ENCODE measurements around the gene PBX2. TPM values are rescaled to one million over a fixed set of nuclear protein-coding genes. Genes with fewer than 3 reads are reported as not detected.
"Not testable (repeated sequence)": the region's sequence is repeated elsewhere in the genome, so short reads cannot be mapped to it uniquely, and the experiment has no call there.

Gene PBX2
- total and polyA plus RNA-seq, 2 experiments from 2014 or later: 7.2 to 111 TPM

DNA sequence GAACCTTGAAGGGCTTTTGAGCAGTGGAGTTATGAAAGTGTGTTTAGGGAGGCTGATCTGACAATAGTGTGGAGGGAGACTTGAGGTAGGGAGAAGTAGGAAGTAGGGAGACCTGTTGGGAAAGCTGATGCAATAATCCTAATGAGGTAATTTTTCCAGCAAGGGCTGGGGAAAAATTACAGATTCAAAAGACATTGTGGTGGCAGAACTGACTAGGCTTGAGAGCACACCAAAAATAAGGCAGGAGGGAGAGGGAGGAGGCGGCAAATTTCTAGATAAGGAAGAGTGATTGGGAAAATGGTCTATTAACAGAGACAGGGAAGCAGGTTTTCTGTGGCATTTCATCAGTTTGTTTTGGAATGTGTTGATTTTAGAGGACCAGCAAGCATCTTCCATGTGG lies 43.7 kb downstream of the PBX2 start:
- Histone ChIP-seq H3K9me2 (ENCODE audit: insufficient read depth) (no peaks in the 10 kb centered on the region; the same call in 1 of the 2 replicates), H3K4me1 (ENCODE audit: insufficient read depth) (peaks cover 25% of the 10 kb centered on the region), H3F3A (replicated peaks; ENCODE audit: low read depth) (peaks cover 8% of the 10 kb centered on the region), H3K79me2 (replicated peaks; ENCODE audit: insufficient read depth) (no peaks in the 10 kb centered on the region), H3K36me3 (ENCODE audit: insufficient read depth) (no peaks in the 10 kb centered on the region), H3K27me3 (ENCODE audit: insufficient read depth) (peaks cover 25% of the 10 kb centered on the region), H3K27ac (ENCODE audit: low read depth) (no peak overlapping the region), H3K4me3 (no peak overlapping the region), H3K4me2 (peak overlapping the region; percentile 45), H2AFZ (no peak overlapping the region), H4K20me1 (replicated peaks; ENCODE audit: insufficient read depth) (0 out of 2 replicates have a peak, but pooled peaks cover 4% of the 10 kb centered on the region)
- peak overlapping the region; percentile 29 for H3K4me3 Mint-ChIP-seq
- no peaks in the 10 kb centered on the region for H3K36me3 Mint-ChIP-seq (ENCODE audit: low read depth)
- TF ChIP-seq EZH2phosphoT487 (IDR thresholded peaks at IDR 0.05; ENCODE audit: unreplicated experiment) (no peak), ZNF331 (CRISPR knock-in tag; IDR thresholded peaks at IDR 0.05; ENCODE audit: low read depth) (no peak), CREB1 (CRISPR knock-in tag; IDR thresholded peaks at IDR 0.05; ENCODE audit: low read depth) (no peak), STAT1 (IDR thresholded peaks at IDR 0.05; ENCODE audit: unreplicated experiment) (no peak), JUNB (IDR thresholded peaks at IDR 0.05; ENCODE audit: unreplicated experiment) (no peak), EZH2 (IDR thresholded peaks at IDR 0.05; ENCODE audit: low read depth, unreplicated experiment) (no peak)
- TF ChIP-seq, protein P1, sequence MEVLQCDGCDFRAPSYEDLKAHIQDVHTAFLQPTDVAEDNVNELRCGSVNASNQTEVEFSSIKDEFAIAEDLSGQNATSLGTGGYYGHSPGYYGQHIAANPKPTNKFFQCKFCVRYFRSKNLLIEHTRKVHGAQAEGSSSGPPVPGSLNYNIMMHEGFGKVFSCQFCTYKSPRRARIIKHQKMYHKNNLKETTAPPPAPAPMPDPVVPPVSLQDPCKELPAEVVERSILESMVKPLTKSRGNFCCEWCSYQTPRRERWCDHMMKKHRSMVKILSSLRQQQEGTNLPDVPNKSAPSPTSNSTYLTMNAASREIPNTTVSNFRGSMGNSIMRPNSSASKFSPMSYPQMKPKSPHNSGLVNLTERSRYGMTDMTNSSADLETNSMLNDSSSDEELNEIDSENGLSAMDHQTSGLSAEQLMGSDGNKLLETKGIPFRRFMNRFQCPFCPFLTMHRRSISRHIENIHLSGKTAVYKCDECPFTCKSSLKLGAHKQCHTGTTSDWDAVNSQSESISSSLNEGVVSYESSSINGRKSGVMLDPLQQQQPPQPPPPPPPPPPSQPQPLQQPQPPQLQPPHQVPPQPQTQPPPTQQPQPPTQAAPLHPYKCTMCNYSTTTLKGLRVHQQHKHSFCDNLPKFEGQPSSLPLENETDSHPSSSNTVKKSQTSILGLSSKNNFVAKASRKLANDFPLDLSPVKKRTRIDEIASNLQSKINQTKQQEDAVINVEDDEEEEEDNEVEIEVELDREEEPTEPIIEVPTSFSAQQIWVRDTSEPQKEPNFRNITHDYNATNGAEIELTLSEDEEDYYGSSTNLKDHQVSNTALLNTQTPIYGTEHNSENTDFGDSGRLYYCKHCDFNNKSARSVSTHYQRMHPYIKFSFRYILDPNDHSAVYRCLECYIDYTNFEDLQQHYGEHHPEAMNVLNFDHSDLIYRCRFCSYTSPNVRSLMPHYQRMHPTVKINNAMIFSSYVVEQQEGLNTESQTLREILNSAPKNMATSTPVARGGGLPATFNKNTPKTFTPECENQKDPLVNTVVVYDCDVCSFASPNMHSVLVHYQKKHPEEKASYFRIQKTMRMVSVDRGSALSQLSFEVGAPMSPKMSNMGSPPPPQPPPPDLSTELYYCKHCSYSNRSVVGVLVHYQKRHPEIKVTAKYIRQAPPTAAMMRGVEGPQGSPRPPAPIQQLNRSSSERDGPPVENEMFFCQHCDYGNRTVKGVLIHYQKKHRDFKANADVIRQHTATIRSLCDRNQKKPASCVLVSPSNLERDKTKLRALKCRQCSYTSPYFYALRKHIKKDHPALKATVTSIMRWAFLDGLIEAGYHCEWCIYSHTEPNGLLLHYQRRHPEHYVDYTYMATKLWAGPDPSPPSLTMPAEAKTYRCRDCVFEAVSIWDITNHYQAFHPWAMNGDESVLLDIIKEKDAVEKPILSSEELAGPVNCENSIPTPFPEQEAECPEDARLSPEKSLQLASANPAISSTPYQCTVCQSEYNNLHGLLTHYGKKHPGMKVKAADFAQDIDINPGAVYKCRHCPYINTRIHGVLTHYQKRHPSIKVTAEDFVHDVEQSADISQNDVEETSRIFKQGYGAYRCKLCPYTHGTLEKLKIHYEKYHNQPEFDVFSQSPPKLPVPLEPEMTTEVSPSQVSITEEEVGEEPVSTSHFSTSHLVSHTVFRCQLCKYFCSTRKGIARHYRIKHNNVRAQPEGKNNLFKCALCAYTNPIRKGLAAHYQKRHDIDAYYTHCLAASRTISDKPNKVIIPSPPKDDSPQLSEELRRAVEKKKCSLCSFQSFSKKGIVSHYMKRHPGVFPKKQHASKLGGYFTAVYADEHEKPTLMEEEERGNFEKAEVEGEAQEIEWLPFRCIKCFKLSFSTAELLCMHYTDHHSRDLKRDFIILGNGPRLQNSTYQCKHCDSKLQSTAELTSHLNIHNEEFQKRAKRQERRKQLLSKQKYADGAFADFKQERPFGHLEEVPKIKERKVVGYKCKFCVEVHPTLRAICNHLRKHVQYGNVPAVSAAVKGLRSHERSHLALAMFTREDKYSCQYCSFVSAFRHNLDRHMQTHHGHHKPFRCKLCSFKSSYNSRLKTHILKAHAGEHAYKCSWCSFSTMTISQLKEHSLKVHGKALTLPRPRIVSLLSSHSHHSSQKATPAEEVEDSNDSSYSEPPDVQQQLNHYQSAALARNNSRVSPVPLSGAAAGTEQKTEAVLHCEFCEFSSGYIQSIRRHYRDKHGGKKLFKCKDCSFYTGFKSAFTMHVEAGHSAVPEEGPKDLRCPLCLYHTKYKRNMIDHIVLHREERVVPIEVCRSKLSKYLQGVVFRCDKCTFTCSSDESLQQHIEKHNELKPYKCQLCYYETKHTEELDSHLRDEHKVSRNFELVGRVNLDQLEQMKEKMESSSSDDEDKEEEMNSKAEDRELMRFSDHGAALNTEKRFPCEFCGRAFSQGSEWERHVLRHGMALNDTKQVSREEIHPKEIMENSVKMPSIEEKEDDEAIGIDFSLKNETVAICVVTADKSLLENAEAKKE (CRISPR knock-in tag; IDR thresholded peaks at IDR 0.05): no peak
- TF ChIP-seq, protein P2, sequence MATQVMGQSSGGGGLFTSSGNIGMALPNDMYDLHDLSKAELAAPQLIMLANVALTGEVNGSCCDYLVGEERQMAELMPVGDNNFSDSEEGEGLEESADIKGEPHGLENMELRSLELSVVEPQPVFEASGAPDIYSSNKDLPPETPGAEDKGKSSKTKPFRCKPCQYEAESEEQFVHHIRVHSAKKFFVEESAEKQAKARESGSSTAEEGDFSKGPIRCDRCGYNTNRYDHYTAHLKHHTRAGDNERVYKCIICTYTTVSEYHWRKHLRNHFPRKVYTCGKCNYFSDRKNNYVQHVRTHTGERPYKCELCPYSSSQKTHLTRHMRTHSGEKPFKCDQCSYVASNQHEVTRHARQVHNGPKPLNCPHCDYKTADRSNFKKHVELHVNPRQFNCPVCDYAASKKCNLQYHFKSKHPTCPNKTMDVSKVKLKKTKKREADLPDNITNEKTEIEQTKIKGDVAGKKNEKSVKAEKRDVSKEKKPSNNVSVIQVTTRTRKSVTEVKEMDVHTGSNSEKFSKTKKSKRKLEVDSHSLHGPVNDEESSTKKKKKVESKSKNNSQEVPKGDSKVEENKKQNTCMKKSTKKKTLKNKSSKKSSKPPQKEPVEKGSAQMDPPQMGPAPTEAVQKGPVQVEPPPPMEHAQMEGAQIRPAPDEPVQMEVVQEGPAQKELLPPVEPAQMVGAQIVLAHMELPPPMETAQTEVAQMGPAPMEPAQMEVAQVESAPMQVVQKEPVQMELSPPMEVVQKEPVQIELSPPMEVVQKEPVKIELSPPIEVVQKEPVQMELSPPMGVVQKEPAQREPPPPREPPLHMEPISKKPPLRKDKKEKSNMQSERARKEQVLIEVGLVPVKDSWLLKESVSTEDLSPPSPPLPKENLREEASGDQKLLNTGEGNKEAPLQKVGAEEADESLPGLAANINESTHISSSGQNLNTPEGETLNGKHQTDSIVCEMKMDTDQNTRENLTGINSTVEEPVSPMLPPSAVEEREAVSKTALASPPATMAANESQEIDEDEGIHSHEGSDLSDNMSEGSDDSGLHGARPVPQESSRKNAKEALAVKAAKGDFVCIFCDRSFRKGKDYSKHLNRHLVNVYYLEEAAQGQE (IDR thresholded peaks at IDR 0.05; ENCODE audit: unreplicated experiment): no peak
- TF ChIP-seq, protein P3, sequence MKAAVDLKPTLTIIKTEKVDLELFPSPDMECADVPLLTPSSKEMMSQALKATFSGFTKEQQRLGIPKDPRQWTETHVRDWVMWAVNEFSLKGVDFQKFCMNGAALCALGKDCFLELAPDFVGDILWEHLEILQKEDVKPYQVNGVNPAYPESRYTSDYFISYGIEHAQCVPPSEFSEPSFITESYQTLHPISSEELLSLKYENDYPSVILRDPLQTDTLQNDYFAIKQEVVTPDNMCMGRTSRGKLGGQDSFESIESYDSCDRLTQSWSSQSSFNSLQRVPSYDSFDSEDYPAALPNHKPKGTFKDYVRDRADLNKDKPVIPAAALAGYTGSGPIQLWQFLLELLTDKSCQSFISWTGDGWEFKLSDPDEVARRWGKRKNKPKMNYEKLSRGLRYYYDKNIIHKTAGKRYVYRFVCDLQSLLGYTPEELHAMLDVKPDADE (IDR thresholded peaks at IDR 0.05): no peak
- ATAC-seq: no peak
- no peak for DNase-seq (ENCODE audit: low spot score)
- H3K4me1 Mint-ChIP-seq: peaks cover 41% of the 10 kb centered on the region
- peak overlapping the region; percentile 79 for H3K27ac Mint-ChIP-seq
- H3K27me3 Mint-ChIP-seq (ENCODE audit: insufficient read depth, low read depth, poor library complexity): peaks cover 22% of the 10 kb centered on the region
- no peaks in the 10 kb centered on the region; the same call in 2 of the 3 replicates for H3K9me3 Mint-ChIP-seq

DNA sequence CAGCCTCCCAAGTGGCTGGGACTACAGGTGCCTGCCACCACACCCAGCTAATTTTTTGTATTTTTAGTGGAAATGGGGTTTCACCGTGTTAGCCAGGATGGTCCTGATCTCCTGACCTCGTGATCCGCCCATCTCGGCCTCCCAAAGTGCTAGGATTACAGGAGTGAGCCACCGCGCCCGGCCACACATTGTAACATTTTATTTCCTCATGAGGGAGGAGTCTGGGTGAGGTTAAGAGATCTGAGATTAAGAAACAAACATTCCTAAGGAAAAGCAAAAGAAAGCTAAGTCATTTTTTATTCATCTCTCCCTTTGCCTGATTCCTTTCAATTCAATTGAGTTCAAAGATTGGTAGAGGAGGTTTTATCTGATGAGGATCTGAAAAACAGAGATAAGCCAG lies 45.8 kb downstream of the PBX2 start:
- DNase-seq (ENCODE audit: low spot score); H3K36me3 ChIP-seq (ENCODE audit: insufficient read depth); H3K4me2 ChIP-seq; H3K4me3 Mint-ChIP-seq; H4K20me1 ChIP-seq (replicated peaks; ENCODE audit: insufficient read depth); H3K79me2 ChIP-seq (replicated peaks; ENCODE audit: insufficient read depth); ATAC-seq; H3K27me3 ChIP-seq (ENCODE audit: insufficient read depth); H2AFZ ChIP-seq; H3K9me2 ChIP-seq (ENCODE audit: insufficient read depth); H3K36me3 Mint-ChIP-seq (ENCODE audit: low read depth); H3K4me3 ChIP-seq; H3K9me3 Mint-ChIP-seq; H3K27ac ChIP-seq (ENCODE audit: low read depth); H3F3A ChIP-seq (replicated peaks; ENCODE audit: low read depth); H3K27ac Mint-ChIP-seq: not testable (repeated sequence)
- H3K4me1 Mint-ChIP-seq: peaks cover 29% of the 10 kb centered on the region
- peaks cover 11% of the 10 kb centered on the region for H3K27me3 Mint-ChIP-seq (ENCODE audit: insufficient read depth, low read depth, poor library complexity)
- peaks cover 13% of the 10 kb centered on the region for H3K4me1 ChIP-seq (ENCODE audit: insufficient read depth)
